Neutrophil (primary cell): ENCODE data around the gene DNAJB13.

Experiments
- H3K27ac ChIP-seq: fragments of 200-600 bp; sonication (generic); 2 replicates; pipeline ENCODE4 v1.5.1; 2016; ENCODE audit warnings: mild to moderate bottlenecking, moderate library complexity
- H3K27me3 ChIP-seq: fragments of 200-600 bp; sonication (generic); 2 replicates; pipeline ENCODE4 v1.6.0; 2016; ENCODE audit warnings: mild to moderate bottlenecking
- H3K36me3 ChIP-seq: fragments of 200-600 bp; sonication (generic); 2 replicates; pipeline ENCODE4 v1.5.1; 2017
- H3K4me1 ChIP-seq, 2 experiments: fragments of 200-600 bp in 1 of 2; sonication (generic) in 1 of 2; 1 replicate in 1 of 2; 2 replicates in 1 of 2; pipeline versions ENCODE4 v1.5.1 to v1.6.1; 2013 to 2016; ENCODE audit warnings: low read depth in 1 of 2, low read length in 1 of 2, mild to moderate bottlenecking in 1 of 2, moderate library complexity in 1 of 2; ENCODE audit not compliant: control insufficient read depth in 1 of 2, insufficient read depth in 1 of 2
- H3K4me3 ChIP-seq, 2 experiments: fragments of 200-600 bp in 1 of 2; sonication (generic) in 1 of 2; 1 replicate in 1 of 2; 2 replicates in 1 of 2; pipeline ENCODE4 v1.5.1; 2013 to 2016; ENCODE audit warnings: low read depth in 1 of 2, low read length in 1 of 2, mild to moderate bottlenecking in 1 of 2, moderate library complexity in 1 of 2
- H3K9me3 ChIP-seq: fragments of 200-600 bp; sonication (generic); 2 replicates; pipeline ENCODE4 v1.5.1; 2016
- TF ChIP-seq, protein P1 (sequence below): fragments of 200-600 bp; sonication (generic); IDR thresholded peaks from 2 replicates; pipeline ENCODE4 v1.5.1; 2016; ENCODE audit warnings: antibody characterized with exemption

The DNAJB13 gene

DNA sequence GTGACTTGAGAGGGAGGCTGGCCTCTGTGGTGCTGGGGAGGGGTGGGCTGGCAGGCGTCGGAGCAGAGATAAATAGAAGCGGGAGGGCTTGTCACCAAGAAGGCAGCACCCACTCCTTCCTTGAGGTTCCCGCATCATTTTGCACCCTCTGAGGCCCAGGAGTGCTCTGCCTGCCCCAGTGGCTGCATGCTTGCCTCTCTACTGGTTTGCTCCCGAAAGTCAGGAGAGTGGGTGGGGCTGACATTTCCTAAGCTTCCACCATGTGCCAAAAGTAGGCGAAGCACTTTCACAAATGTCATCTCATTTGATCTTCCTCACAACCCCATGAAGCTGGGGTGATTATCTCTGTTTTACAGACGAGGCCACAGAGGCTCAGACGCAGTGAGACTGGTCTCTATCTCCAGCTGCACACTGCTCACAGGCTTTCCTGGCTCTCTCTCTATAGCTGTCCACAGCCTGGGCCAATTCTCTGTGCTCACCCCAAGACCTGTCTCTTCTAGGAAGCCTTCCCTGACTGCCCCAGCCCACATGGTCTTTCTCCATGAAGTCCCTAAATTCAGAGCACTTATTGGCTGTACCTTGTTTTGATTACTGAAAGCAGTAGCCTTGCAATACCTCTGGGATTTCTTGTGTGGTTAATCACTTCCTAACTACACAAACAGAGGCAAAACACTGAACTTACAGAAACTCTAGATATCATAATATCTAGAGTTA is 60.7 kb downstream of the DNAJB13 start:
- no peak overlapping the region for H3K4me3 ChIP-seq
- TF ChIP-seq, protein P1, sequence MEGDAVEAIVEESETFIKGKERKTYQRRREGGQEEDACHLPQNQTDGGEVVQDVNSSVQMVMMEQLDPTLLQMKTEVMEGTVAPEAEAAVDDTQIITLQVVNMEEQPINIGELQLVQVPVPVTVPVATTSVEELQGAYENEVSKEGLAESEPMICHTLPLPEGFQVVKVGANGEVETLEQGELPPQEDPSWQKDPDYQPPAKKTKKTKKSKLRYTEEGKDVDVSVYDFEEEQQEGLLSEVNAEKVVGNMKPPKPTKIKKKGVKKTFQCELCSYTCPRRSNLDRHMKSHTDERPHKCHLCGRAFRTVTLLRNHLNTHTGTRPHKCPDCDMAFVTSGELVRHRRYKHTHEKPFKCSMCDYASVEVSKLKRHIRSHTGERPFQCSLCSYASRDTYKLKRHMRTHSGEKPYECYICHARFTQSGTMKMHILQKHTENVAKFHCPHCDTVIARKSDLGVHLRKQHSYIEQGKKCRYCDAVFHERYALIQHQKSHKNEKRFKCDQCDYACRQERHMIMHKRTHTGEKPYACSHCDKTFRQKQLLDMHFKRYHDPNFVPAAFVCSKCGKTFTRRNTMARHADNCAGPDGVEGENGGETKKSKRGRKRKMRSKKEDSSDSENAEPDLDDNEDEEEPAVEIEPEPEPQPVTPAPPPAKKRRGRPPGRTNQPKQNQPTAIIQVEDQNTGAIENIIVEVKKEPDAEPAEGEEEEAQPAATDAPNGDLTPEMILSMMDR, result no peak
- H3K27ac ChIP-seq, result no peak overlapping the region
- H3K36me3 ChIP-seq, result peaks cover 41% of the 10 kb centered on the region
- no peaks in the 10 kb centered on the region for H3K4me1 ChIP-seq
- no peaks in the 10 kb centered on the region for H3K9me3 ChIP-seq
- H3K27me3 ChIP-seq, result no peaks in the 10 kb centered on the region

DNA sequence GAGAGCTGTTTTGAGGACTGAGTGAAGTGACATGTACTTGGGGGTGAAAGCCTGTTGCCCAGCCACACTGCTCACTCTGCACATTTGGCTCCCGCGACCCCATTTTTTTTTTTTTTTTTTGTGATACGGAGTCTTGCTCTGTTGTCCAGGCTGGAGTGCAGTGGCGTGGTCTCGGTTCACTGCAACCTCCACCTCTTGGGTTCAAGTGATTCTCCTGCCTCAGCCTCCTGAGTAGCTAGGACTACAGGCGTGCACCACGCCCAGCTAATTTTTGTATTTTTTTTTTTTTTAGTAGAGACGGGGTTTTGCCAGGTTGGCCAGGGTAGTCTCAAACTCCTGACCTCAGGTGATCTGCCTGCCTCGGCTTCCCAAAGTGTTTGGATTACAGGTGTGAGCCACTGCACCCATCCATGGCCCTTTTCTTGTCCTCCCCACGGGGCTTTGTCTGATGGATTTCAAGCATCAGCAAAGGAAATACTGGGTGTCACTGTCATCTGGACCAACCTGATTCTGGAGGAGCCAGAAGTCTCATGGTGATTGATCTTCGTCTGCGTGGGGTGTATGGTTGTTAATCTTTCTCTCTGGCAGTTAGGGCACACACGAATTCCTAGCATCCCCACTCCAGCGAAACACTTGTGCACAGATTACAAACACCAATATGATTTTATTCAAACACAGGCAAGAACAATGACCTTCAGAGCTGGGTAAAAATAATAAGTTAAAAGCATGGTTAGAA is 61.4 kb downstream of the DNAJB13 start:
- no peaks in the 10 kb centered on the region for H3K4me1 ChIP-seq

DNA sequence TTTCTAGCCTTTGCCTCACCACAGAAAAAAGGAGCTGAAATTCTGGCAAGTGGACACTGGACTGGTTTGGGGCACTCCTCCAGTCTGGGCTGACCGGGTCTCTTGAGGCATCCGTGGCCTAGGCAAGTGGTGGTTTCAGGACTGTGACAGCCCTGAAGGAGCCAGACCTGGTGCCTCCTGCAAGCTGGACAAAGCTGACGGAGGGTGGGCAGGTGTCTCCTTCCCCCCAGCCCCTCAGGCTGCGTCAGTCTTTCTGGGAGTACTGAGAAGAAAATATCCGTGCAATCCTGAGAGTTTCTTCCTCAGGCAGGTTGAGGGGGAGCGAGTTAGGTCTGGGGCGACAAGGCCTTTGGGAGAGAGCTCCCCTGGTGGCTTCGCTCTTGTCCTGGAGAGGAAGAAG is 62.3 kb downstream of the DNAJB13 start:
- H3K9me3 ChIP-seq, result no peaks in the 10 kb centered on the region
- H3K4me3 ChIP-seq, result no peak overlapping the region
- no peaks in the 10 kb centered on the region for H3K4me1 ChIP-seq
- no peak overlapping the region for H3K27ac ChIP-seq
- TF ChIP-seq, protein P1, result no peak
- H3K36me3 ChIP-seq, result peaks cover 52% of the 10 kb centered on the region
- H3K27me3 ChIP-seq, result no peaks in the 10 kb centered on the region

More for the DNA sequence above, 61.4 kb downstream of the DNAJB13 start:
- Histone ChIP-seq H3K27me3 (no peaks in the 10 kb centered on the region), H3K36me3 (peaks cover 48% of the 10 kb centered on the region), H3K9me3 (no peaks in the 10 kb centered on the region), H3K27ac (no peak overlapping the region), H3K4me3 (no peak overlapping the region)
- TF ChIP-seq, protein P1, result no peak

DNA sequence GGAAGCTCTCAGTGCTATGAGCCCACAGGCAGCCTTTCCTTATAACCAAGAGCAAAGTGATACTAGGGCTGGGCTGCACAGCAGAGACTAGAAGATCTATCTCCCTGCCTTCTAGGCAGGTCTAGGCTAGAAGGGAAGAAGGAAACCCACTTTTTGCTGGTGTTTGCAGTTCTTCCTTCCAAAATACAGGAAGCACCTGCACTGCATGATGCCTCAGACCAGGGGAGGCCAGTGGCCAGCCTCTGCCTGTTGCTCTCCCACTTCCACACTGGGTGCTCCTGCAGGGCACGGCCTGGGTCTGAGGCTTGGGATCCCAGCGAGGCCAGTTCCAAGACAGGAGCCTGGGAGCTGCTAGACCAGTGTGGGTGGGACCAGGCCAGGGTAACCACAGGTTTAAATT is 64.1 kb downstream of the DNAJB13 start:
- Histone ChIP-seq H3K27ac (no peak overlapping the region), H3K4me3 (no peak overlapping the region), H3K27me3 (no peaks in the 10 kb centered on the region), H3K36me3 (peaks cover 57% of the 10 kb centered on the region), H3K4me1 (no peaks in the 10 kb centered on the region), H3K9me3 (no peaks in the 10 kb centered on the region)
- TF ChIP-seq, protein P1, result no peak

DNA sequence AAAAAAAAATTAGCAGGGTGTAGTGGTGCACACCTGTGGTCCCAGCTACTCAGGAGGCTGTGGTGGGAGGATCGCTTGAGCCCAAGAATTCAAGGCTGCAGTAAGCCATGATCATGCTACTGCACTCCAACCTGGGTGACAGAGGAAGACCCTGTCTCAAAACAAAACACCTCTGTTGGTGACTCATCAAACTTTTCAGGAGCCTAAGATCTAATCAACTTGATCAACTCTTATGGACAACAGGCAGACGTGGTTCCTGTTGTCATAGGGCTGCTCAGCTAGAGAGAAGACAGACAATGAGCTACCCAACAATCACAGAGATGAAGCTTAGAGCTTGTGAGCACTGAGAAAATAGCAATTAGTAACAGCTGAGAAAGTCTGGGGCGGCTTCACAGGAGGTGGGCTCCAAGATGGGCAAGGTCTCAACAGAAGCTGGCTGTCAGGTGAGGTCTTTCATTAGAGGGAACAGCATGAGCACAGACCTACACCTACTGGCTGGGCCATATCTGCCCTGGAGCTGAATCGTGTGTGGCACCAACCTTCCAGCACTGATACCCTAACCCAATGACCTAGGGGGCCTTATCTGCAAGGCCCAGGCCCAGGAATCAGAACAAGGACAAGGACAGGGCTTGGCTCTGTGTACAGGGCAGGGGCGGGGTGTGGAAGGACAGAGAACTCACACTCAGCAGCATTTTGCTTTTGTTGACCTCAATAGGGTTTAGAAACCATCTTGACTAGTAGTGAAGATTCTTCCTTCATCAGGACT is 65.3 kb downstream of the DNAJB13 start:
- Histone ChIP-seq H3K27me3 (no peaks in the 10 kb centered on the region), H3K4me1 (no peaks in the 10 kb centered on the region), H3K9me3 (no peaks in the 10 kb centered on the region), H3K36me3 (peaks cover 55% of the 10 kb centered on the region), H3K27ac (no peak overlapping the region), H3K4me3 (no peak overlapping the region)
- TF ChIP-seq, protein P1, result no peak
